ENCODE results near the gene PYGO1.

DNA sequence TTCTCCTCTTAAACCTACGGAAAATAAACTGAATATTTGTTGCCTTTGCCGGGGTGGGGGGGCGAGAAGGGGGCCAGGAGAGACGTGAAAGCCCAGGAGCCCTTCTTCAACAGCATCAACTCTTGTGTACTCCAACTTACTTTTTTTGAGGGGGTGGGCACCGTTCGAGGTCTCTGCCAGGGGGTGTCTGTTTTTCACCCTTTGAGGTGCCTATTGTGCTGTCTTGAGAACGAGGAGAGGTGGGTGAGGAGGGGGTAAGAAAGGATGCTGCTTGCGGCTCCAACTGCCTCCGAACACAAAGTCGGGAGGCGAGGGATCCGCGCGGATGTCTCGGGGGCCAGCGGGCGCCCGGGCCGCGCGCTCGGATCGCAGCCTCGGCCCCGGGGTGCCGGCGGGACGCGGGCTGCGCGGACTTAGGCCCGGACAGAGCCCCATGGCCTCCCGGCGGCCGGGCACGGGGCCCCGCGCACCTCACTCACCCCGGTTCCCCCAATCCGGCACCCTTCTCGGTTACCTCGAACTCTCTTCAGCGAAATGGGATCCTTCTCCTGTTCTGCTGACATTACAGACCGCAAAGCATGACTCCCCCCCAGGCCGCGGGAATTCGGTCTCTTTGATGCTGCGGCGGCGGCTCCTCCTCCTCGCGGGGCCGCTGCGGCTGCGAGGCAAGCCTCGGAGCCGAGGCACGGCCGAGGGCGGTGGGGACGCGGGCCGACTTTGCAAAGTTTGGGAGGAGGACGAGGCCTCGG lies 650 bp downstream of the PYGO1 start:
- TF ChIP-seq, protein P1, sequence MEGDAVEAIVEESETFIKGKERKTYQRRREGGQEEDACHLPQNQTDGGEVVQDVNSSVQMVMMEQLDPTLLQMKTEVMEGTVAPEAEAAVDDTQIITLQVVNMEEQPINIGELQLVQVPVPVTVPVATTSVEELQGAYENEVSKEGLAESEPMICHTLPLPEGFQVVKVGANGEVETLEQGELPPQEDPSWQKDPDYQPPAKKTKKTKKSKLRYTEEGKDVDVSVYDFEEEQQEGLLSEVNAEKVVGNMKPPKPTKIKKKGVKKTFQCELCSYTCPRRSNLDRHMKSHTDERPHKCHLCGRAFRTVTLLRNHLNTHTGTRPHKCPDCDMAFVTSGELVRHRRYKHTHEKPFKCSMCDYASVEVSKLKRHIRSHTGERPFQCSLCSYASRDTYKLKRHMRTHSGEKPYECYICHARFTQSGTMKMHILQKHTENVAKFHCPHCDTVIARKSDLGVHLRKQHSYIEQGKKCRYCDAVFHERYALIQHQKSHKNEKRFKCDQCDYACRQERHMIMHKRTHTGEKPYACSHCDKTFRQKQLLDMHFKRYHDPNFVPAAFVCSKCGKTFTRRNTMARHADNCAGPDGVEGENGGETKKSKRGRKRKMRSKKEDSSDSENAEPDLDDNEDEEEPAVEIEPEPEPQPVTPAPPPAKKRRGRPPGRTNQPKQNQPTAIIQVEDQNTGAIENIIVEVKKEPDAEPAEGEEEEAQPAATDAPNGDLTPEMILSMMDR (IDR thresholded peaks at IDR 0.05; ENCODE audit: low read length): no peak
- no peak for TF ChIP-seq EZH2 (IDR thresholded peaks at IDR 0.05; ENCODE audit: borderline replicate concordance, low read length)

Measured in OCI-LY1 (cell line).